Body of pancreas (tissue), 4 donors: ENCODE measurements around the gene GET3.

Experiments used
- CTCF ChIP-seq, 7 experiments: fragments of 450-650 bp in 4 of 7; fragments of 200-600 bp in 3 of 7; sonication (generic) in 3 of 7; IDR thresholded peaks; one replicate each; pipeline ENCODE4 v1.5.1; 2016 to 2019; ENCODE audit warnings: antibody characterized with exemption in 7 of 7
- POLR2A ChIP-seq, 3 donors: fragments of 450-650 bp; IDR thresholded peaks; one replicate each; pipeline ENCODE4 v1.6.1; 2016; ENCODE audit warnings: antibody characterized with exemption in 3 of 3, mild to moderate bottlenecking in 2 of 3

- TF ChIP-seq CTCF (IDR thresholded peaks at IDR 0.05): no peak
- peak in 1 of 3 donors; percentile 6 for TF ChIP-seq POLR2A (IDR thresholded peaks at IDR 0.05)
Observed at GRCh38 chr19:12794971-12795381, 57.7 kb downstream of the GET3 start.
